Stimulated activated CD4-positive, alpha-beta T cell treated with anti-CD3 and anti-CD28 coated beads, Interleukin-1b, Interleukin-23, amount 100 ng/mL, for 48 hours (primary cell): ENCODE data around the gene DDRGK1.

Experiments
- DNase-seq: peaks from one replicate; pipeline ENCODE4 v3.0.0-alpha.2; 2020

Gene DDRGK1

GRCh38 chr20:3204124-3204794, at the start of gene DDRGK1:
Gene DDRGK1, minus strand, starts transcription at chr20:3204682. Its CDS starts 55 bp downstream, at chr20:3204627.
- peak; percentile 90 for DNase-seq

GRCh38 chr20:3251806-3252205, 47.3 kb upstream of the DDRGK1 start:
- DNase-seq = no peak

- DNase-seq = no peak
Measured at GRCh38 chr20:3250091-3250504, 45.6 kb upstream of the DDRGK1 start.

DNA sequence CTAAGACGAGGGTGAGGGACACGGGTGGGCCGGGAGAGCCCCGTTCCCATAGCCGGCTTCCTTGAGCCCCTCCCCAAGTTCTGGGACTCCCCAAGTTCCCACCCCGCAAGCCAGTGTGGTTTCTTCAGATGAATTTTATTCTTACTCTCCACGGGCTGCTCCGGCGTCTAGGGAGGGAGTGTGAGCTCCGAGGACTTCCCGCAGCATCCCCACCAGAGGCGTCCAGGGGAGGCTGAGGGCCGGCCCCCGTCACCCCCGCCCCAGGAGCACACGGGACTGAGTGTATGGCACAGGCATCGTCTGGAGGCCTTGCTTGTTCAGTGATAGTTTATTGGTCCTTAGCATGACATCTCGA, 44.5 kb upstream of the DDRGK1 start:
- no peak for DNase-seq

DNA sequence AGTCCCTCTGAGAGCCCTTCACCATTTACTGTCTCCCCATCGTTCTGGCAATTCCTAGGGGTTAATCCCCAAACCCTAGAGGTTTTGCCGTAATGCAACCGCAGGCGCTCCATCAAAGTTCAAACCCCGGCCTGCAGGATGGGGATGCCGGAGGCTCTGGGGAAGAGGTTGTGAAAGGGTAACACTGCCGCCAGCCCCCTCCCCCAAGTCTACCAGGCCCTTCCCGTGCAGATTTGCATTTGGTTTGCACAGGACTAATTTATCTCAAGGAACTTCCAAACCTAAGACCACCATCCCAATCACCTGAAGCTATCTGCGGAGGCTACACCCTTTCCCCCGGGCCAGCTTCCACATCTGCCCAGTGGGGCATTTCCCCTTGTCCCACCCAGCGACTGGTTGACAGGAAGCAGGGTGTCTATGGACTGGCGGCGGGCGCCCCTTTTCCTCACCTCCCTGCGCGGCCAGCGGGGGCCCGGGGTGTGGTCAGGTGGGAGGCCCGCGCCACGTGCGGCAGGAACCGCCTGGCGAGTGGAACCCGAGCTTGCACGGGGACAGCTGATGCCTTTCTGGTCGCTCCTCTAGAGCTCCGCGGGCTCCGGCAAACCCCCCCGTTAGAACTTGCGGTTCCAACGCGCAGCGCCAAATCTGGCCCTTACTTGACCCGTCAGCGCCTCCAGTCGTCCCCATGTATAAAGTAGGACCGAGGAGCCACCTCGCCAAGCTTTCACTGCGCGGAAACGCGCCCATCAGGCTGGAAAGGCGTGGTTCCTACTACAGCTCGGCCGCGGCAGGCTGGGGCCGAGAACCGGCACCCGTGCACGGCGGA, 43.9 kb upstream of the DDRGK1 start:
- DNase-seq = no peak

DNA sequence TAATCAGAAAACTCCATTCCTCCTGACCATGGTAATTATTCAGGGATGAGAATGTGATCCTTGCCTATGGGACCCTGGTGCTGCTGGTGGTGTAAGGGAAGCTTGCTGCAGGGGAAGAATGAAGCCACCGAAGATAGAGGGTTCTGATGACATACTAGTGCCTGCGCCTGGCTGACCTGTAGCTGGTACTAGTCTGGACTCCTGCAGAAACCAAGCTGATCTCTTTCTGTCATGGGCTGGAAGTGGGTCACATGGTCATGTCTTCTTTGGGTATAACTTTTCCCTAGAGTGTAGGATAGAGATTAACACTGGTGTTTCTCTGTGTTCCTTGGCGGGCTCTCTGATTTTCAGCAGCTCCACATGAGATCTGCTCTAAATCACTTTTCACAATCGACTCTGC, 43.2 kb upstream of the DDRGK1 start:
- DNase-seq = no peak

DNA sequence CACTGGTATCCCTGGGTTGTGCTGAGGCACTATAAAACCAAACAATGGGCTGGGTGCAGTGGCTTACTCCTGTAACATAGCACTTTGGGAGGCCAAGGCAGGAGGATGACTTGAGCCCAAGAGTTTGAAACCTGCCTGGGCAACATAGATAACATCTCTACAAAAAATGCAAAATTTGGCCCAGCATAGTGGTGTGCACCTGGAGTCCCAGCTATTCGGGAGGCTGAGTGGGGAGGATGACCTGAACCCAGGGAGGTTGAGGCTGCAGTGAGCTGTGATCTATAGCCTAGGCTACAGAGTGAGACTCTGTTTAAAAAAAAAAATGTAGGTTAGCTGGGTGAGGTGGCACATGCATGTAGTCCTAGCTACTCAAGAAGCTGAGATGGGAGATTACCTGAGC, 42.2 kb upstream of the DDRGK1 start:
- no peak for DNase-seq

DNA sequence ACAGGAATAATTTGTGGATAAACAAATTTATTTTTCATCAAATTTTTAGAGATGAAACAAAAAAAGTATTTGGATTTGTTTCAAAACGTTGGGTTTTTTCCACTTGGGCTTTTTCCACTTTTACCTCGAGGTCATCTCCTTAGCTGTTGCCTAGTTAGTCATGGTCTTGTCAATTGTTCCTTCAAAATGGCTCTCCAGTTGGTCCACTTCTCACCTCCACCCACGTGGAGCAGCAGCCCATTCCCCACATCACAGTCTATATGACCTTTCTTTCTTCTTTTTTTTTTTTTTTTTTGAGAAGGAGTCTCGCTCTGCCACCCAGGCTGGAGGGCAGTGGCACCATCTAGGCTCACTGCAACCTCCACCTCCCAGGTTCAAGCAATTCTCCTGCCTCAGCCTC, 41.2 kb upstream of the DDRGK1 start:
- DNase-seq = no peak

DNA sequence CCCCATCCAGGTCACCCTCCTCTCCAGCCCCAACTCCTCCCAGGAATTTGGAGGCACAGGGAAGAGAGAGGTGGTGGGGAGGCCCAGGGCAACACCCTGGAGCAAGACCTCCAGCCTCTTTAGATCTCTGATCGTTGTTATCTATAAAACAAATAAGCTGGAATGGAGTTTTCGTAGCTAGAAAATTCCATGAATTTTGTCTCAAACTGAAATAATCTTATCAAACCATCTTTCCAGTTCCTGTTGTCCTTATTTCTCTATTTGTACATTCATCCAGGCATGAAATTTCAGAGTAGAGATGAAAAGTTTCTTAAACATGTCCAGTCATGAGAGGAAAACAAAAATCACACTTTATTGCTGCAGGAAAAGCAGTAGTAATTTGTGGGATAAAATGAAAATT, 40.7 kb upstream of the DDRGK1 start:
- DNase-seq = no peak

GRCh38 chr20:3244613-3245012, 40.1 kb upstream of the DDRGK1 start:
- no peak for DNase-seq

GRCh38 chr20:3243718-3244358, 39.4 kb upstream of the DDRGK1 start:
- no peak for DNase-seq

DNA sequence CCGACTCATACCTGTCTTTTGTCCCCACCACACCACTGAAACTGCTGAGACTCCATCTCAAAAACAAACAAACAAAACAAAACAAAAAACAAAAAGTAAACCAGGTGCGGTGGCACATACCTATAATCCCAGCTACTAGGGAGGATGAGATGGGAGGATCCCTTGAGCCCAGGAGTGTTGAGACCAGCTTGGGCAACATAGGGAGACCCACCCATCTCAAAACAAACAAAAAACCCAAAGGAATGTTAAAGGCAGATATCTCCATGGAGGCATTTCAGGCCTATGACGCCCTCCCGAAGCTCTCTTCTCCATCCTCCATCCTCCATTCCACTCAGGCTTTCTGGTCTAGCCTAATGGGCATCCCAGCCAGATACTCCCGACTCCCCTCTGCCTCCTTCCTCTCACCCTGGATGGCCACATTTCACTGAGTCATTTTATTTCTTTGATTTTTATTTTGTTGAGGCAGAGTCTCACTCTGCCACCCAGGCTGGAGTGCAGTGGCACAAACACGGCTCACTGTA, 37.8 kb upstream of the DDRGK1 start:
- DNase-seq = no peak

DNA sequence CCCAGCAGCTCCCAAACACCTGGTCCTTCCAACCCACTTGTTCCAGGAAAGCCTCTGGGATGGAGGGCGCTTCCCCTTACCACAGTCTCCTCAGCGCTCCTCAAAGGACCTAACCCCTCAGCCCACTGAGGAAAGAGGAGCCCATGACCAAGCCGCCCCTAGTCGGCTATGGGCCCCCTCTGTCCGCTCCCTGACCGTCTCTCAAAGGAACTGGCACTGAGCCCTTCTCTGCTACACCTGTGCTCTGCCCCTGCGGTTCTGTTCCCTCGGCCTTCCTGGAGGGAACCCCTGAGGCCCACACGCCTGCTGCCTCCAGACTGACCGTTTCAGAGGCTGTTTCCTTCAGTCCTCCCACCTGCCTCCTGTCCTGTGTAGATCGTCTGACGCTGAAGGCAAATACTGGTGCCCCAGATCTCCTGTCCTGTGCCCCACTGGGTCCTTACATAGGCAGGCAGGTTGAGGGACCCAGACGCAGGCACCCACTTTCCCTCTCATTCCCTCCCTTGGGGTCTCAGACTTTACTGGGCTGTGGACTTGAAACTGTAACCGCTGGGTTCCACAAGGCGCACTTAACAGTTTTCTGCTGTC, 36.4 kb upstream of the DDRGK1 start:
- no peak for DNase-seq

DNA sequence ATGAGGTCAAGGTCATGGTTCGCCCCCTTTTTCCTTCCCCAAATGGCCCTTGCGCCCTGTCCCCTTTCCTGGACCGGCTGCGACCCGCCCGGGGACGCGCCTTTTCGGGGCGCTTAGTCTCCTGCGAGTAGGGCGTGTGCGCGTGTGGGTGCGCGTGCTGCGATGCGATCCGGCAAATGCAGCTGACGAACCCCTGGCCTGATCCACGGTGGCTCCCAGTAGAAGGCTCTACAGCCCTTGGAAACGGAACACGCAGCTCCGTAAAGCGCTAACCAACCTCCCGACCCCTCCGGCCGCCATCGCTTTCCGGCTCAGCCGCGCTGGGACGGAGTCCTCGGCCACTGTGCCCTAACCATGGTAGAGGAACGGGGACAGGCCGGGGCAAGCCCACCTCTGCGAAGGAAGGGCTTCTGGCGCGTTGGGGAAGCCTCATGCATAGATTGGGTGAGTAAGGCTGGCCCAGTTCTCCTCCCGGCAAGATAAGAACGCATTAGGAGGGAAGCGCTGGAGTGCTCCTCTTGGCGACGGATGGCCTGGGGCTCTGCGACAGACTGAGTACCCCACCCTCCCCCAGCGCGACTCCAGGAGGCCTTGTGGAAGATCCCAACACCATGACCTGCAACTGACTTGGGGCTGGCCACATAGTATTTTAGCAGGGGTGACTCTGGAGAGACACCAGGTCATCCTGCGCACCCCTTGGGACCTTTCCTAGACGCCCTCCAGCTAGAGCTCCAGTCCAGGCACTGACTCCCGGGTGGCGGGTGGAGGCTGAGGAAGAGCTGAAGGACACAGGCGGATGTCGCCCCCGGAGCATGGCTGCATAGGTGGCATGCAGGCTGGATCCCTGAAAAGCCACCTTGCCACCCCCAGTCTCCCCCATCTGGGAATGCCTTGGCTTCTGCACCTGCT, 35.6 kb upstream of the DDRGK1 start:
- no peak for DNase-seq

- DNase-seq = no peak
Measured at GRCh38 chr20:3239026-3239866, 34.8 kb upstream of the DDRGK1 start, which contains the start of gene SLC4A11. Gene SLC4A11, minus strand, starts transcription at chr20:3239190. Its CDS starts 53 bp downstream, at chr20:3239137.

- DNase-seq = peak; percentile 46
Measured at GRCh38 chr20:3238616-3239025, 34.1 kb upstream of the DDRGK1 start.

- no peak for DNase-seq
Measured at GRCh38 chr20:3237958-3238615, 33.6 kb upstream of the DDRGK1 start.

DNA sequence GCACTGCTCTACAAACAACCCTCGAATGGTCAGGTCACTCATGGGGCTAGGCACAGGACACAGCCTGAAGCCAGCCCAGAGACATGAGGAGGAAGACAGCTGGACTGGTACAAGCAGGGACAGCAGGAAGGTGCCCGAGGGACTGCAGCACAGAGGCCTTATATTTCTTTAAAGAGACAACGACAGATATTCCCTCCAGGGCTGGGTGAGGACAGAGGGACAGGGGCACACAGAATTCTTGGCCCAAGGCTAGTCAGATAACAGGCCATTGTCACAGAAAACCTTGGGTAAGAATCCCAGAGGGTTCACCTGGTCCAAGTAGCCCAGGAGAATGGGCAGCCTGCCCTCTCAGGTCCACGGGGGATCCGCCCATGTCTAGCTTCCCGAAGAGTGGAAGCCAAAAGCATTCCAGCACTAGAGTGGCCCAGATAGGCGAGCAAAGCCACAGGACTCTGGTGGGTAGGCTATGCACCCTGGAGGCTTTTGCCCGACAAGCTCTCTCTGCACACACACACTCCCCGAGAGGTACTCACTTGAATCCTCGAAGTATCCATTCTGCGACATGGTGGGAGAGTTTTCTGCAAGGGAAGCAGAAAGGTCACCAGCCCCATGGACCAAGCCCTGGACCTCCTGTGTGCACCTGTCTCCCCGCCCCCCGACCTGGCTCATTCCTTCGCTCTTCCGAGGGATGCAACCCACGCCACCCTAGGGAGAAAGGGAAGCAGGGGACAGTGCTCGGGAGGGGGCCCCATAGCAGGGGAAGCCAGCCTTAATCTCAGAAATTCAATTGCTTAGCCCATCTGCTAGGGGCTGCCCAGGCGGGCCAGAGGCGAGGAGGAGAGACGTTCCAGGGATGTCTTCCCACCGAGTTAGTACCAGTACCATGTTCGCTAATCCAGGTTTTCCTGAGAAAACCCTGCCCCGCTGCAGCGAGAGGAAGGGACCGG, 32.8 kb upstream of the DDRGK1 start:
- DNase-seq = no peak

GRCh38 chr20:3235666-3236324, 31.3 kb upstream of the DDRGK1 start:
- DNase-seq = no peak
